Measurements from ENCODE around the gene CCR1.

Gene CCR1

DNA sequence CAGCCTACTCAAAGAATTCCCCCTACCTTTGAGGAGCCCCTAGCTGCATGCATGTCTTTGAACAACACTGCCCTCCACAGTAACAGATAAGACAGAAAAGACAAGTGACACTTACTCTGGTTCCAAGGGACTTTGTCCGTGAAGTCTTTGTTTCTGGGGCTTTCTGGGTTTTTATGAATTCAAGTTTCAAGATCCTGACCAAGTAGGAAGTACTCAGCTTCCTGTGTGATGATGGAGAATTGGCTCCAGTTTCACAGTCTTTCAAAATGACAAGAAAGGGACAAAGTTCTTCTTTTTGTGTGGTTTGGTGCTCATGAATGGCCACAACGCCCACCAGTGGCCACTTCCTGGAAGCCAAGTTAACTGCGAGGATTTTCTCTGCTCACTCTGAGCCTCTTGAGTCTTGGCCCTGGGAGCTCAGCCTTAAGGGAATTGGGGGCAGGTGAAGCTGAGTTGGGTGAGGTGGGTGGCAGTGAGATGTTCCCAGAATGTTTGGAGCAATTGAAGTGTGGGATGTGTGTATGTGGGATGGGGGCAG is at the start of gene CCR1:
TSS of gene CCR1 (minus strand) at position 147 of the 538 bp plus-strand sequence. CDS start 4,000 bp downstream, outside the sequence.
- no peak for FAIRE-seq
- DNase-seq (ENCODE audit: insufficient read length, low spot score), result peak; percentile 10

DNA sequence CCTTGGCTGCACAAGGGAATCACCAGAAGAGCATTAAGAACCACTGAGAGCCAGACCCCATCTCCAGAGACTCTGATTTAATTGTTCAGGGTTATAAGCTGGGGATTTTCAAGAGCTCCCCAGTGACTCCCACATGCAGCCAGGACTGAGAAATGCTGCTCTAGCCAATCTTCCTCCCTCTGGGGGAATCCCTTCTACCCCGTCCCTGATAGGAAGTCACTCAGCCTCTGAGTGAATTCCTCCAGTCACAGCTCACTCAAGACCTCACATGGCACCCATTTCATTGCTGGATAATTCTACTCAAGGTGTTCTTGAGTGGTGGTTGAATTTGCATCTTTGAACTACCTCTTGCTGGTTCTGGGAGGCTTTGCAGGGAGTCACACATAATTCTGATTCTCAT is 44.9 kb upstream of the CCR1 start:
- FAIRE-seq, result no peak
- no peak for DNase-seq (ENCODE audit: insufficient read length, low spot score)

- DNase-seq (ENCODE audit: insufficient read length, low spot score), result no peak
- no peak for FAIRE-seq
Measured at GRCh38 chr3:46245146-46245545, 37.0 kb upstream of the CCR1 start.

DNA sequence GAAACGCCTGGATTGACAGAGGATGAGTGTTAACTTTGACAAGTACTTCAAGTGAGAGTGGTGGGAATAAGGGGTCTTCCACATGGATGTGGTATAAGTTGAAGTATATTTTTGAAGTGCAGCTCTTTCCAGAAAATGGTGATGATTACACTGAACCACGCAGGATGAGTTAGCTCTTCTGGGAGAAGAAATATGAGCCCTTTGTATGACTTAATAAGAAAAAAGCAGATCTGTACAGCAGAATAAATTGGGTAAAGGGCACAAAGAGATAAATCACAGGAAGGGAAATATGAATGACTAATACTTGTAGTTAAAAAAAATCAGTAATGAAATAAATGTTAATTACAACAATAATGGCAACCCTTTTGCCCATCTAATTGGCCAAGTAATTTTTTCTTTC is 35.4 kb upstream of the CCR1 start:
- no peak for FAIRE-seq
- no peak for DNase-seq (ENCODE audit: insufficient read length, low spot score)

GRCh38 chr3:46242120-46242519 is 34.0 kb upstream of the CCR1 start, which contains the start of gene CCR3:
TSS of gene CCR3 (plus strand) at chr3:46242460. CDS start at chr3:46265159, 22,699 bp downstream.
- FAIRE-seq (no peak), DNase-seq (ENCODE audit: insufficient read length, low spot score) (no peak)

GRCh38 chr3:46239952-46240351 is 31.8 kb upstream of the CCR1 start:
- FAIRE-seq, result no peak

GRCh38 chr3:46239301-46239938 is 31.3 kb upstream of the CCR1 start:
- FAIRE-seq (no peak), DNase-seq (ENCODE audit: insufficient read length, low spot score) (no peak)

More at GRCh38 chr3:46239952-46240351, 31.8 kb upstream of the CCR1 start:
- DNase-seq (ENCODE audit: insufficient read length, low spot score), result no peak

DNA sequence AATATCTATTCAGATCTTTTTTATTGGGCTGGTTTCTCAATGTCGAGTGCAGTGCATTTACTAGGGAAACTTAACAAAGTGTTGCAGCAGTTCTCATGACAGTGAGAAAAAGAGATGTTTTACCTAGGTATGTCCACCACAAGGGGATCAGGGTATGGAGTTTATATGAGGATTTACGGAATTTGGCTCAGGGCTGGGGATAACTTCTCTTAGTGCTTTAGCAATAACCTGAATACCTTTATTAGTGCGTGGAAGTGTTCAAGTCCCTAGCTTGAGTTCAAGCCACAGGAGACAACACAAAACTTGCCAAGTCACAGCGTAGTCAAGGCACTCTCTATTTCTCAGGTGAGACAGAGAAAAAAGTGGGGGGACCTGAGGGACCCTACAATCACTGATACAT is 30.3 kb upstream of the CCR1 start:
- FAIRE-seq, result no peak
- no peak for DNase-seq (ENCODE audit: insufficient read length, low spot score)

GRCh38 chr3:46236294-46237054 is 28.4 kb upstream of the CCR1 start:
- DNase-seq (ENCODE audit: insufficient read length, low spot score) (no peak), FAIRE-seq (no peak)

GRCh38 chr3:46235425-46235824 is 27.3 kb upstream of the CCR1 start:
- no peak for FAIRE-seq
- no peak for DNase-seq (ENCODE audit: insufficient read length, low spot score)

- no peak for FAIRE-seq
- DNase-seq (ENCODE audit: insufficient read length, low spot score), result no peak
Measured at GRCh38 chr3:46233194-46233593, 25.1 kb upstream of the CCR1 start.

DNA sequence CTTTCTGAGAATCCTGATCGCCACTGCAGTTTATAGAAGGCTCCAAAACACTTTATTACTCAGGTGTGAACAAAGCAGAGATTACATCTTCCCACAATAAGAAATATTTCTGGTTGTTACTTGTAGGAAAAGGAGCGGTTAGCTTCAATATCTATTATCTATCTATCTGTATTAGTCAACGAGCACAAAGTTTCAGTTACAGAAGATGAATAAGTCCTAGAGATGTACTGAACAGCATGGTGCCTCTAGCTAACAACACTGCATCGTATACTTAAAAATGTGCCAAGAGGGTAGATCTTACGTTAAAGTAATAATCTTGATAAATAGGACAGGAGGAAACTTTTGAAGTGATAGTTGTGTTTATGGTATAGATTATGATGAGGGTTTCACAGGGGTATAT is 23.2 kb upstream of the CCR1 start:
- FAIRE-seq (no peak), DNase-seq (ENCODE audit: insufficient read length, low spot score) (no peak)

DNA sequence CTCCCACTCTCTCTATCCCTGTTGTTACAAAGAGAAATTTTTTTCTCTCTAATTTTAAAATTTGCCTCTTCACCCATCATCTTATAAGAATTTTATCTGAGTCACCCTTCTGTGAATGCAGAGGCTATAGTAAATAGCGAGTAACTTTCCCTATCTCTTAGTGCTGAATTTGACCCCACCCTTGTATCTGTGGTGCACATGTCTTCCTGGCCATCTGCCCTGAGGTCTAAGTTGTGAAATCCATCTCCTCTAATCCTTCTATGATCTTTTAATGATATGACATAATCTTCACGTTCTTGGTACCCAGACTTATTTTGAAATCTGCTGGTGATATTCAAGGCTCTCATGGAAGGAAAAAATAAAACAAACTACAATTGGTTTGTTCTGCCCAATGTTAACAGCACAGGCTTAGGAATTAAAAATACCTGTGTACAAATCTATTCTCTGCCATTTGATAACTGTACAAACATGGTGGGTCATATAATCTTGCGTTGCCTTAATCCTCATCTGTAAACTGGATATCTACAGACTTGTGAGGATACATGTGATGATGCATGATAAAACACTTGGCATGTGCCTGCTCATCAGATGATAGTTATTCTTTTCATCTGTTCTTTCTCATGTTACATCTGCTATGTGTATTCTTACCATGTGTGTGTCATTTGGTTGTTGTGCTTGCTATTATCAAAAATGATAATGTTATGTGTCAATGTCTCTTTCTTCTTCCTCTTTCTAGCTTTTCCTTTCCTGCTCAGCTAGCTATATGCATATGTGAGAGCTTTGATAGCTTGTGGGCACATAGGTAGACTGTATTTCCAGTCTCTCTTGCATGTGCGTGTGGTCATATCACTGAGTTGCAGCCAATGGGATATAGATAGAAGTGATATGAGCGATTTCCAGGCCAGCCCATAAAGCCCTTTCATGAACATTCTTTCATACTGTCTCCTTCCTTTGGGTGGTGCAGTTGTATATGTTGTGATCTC is 20.4 kb upstream of the CCR1 start:
- peak; percentile 30 for DNase-seq (ENCODE audit: insufficient read length, low spot score)
- FAIRE-seq, result no peak

- FAIRE-seq, result no peak
- no peak for DNase-seq (ENCODE audit: insufficient read length, low spot score)
Measured at GRCh38 chr3:46222435-46223161, 14.5 kb upstream of the CCR1 start.

DNA sequence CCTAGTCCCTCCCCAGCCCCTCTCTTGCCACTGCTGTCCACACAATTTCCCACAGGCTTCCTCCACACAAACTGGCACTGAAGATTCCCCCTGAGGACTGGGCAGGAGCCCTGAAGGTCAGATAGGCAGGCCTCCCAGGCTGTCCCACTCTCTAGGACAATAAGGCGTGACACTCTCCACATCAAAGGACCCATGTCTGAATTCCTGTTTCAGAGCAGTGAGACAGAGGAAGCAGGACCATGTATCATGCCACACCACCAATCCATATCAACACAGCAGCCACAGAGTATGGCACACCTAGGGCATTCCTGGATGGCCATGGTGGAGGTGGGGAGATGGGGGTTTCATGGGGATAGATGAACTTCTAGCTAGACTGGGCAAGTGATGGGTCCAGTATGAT is 13.8 kb upstream of the CCR1 start:
- FAIRE-seq, result no peak
- DNase-seq (ENCODE audit: insufficient read length, low spot score), result no peak

DNA sequence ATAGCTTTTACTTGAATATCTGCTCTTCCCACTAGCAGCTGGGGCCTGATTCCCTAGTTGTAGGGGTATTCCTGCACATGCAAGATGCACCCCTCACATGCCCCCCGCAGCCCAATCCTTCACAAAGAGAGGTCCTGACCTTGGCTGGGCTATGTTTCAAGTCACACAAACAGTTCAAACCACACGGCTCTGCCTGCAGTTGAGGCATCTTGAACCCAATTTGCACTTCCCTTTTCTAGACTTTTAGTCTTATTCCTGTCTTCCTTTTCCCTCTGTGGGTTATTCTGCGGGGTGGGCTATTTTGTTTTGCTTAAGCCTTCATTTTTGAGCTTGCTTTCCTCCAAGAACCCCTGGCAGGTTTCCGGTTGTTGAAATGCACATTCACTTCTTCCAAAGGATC is 13.3 kb upstream of the CCR1 start:
- FAIRE-seq, result no peak
- no peak for DNase-seq (ENCODE audit: insufficient read length, low spot score)

- DNase-seq (ENCODE audit: insufficient read length, low spot score) (no peak), FAIRE-seq (no peak)
Measured at GRCh38 chr3:46218196-46218709, 10.1 kb upstream of the CCR1 start.

DNA sequence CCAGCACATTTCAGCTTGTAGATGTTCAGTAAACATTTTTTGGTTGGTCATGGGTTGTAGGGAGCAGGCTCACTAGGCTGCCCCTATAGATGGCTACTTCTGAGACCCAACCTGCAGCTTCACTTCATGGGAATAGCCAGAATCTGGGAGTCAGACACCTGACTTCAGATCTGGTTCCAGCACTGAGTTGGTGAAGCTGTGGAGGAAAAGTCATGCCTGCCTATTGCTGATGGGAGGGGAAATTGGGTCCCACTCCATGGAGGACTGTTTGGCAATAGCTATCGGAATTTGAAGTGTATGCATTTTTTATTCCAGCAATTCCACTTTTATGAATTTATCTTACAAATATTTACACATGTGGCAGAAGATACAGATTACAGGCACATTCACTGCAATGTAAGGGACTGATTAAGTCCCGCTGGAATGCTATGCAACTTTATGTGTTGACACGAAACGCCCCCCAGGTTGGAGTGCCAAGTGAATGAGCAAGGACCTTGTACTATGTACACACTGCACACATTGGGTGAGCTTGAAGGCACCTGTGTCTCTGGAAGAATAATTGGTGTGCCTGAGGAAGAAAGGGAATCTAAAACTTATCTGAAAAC is 7.8 kb upstream of the CCR1 start:
- FAIRE-seq (peak; percentile 58), DNase-seq (ENCODE audit: insufficient read length, low spot score) (peak; percentile 6)

DNA sequence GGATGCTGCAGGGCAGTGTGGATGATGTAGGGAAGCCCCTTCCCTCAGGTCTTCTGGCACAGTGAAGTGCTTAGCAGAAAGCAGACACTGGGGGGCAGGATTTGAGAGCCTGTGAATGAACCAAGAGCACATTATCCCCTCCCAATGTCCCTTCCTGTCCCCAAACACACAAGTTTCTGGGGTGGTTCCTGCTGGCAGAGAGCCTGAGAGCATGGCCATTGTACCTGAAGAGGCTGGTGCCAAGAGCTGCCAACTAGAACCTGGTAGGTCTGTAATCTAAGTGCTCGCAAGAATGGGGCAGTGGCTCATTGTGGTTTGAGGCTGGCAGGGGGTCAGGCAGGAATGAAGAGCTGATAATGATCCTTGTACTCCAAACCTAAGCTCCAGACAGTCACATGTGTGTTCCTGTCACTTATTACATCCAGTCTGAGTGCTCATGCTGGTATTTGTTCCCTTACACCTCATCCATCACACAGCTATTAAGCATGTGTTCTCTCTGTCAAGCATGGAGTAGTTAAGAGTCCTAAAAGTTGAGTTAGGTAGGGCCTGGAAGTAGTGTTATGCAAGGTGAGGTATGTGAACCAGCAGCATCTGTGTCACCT is 6.7 kb upstream of the CCR1 start:
- no peak for FAIRE-seq
- DNase-seq (ENCODE audit: insufficient read length, low spot score), result peak; percentile 12
